ENCODE measurements around the gene RHO.
"Not testable (repeated sequence)": the region's sequence is repeated elsewhere in the genome, so short reads cannot be mapped to it uniquely, and the experiment has no call there.

The RHO gene

GRCh38 chr3:129498603-129499488, 29.6 kb upstream of the RHO start:
- DNase-seq (ENCODE audit: low read depth), result not testable (repeated sequence)

GRCh38 chr3:129499604-129500333, 28.7 kb upstream of the RHO start:
- DNase-seq (ENCODE audit: low read depth); H3K4me3 ChIP-seq (ENCODE audit: low read length): not testable (repeated sequence)

More at GRCh38 chr3:129498603-129499488, 29.6 kb upstream of the RHO start:
- H3K4me3 ChIP-seq (ENCODE audit: low read length), result not testable (repeated sequence)

- TF ChIP-seq CTCF (conservative IDR thresholded peaks at IDR 0.05; ENCODE audit: low read length), result no peak
- H3K4me3 ChIP-seq (ENCODE audit: low read length), result no peak overlapping the region
- DNase-seq (ENCODE audit: low read depth), result no peak
These were observed 28.1 kb upstream of the RHO start for GRCh38 chr3:129500334-129500658.

- DNase-seq (ENCODE audit: low read depth), result no peak
- H3K4me3 ChIP-seq (ENCODE audit: low read length), result no peak overlapping the region
- TF ChIP-seq CTCF (conservative IDR thresholded peaks at IDR 0.05; ENCODE audit: low read length), result no peak
These were observed 26.8 kb upstream of the RHO start for GRCh38 chr3:129501630-129502029.

GRCh38 chr3:129502641-129503408, 25.6 kb upstream of the RHO start:
- no peak overlapping the region for H3K4me3 ChIP-seq (ENCODE audit: low read length)
- DNase-seq (ENCODE audit: low read depth), result no peak
- no peak for TF ChIP-seq CTCF (conservative IDR thresholded peaks at IDR 0.05; ENCODE audit: low read length)

- TF ChIP-seq CTCF (conservative IDR thresholded peaks at IDR 0.05; ENCODE audit: low read length), result no peak
- no peak for DNase-seq (ENCODE audit: low read depth)
- H3K4me3 ChIP-seq (ENCODE audit: low read length), result no peak overlapping the region
These were observed 24.8 kb upstream of the RHO start for GRCh38 chr3:129503471-129504291.

- no peak for DNase-seq (ENCODE audit: low read depth)
- H3K4me3 ChIP-seq (ENCODE audit: low read length), result no peak overlapping the region
- TF ChIP-seq CTCF (conservative IDR thresholded peaks at IDR 0.05; ENCODE audit: low read length), result no peak
These were observed 23.9 kb upstream of the RHO start for GRCh38 chr3:129504471-129505100.

All from AG10803 (cell line).